GM19193 (cell line): Measurements from ENCODE around the gene CLN6.

Experiments
- POLR2A ChIP-seq: IDR thresholded peaks from 4 replicates; pipeline ENCODE4 v1.6.1; 2011; ENCODE audit not compliant: insufficient read depth, insufficient read length; ENCODE audit errors: extremely low read depth

The CLN6 gene

GRCh38 chr15:68191555-68191954 is 38.0 kb downstream of the CLN6 start:
- TF ChIP-seq POLR2A: no peak

GRCh38 chr15:68190048-68190447 is 39.5 kb downstream of the CLN6 start:
- TF ChIP-seq POLR2A: no peak

GRCh38 chr15:68188647-68189046 is 40.9 kb downstream of the CLN6 start:
- no peak for TF ChIP-seq POLR2A

GRCh38 chr15:68187559-68187958 is 42.0 kb downstream of the CLN6 start:
- no peak for TF ChIP-seq POLR2A

GRCh38 chr15:68186671-68187397 is 42.7 kb downstream of the CLN6 start:
- TF ChIP-seq POLR2A: no peak

GRCh38 chr15:68184616-68185480 is 44.7 kb downstream of the CLN6 start:
- TF ChIP-seq POLR2A: no peak

GRCh38 chr15:68183616-68184315 is 45.8 kb downstream of the CLN6 start:
- no peak for TF ChIP-seq POLR2A

- TF ChIP-seq POLR2A: no peak
These were observed 51.8 kb downstream of the CLN6 start for GRCh38 chr15:68177742-68178141.

- TF ChIP-seq POLR2A: no peak
These were observed 52.9 kb downstream of the CLN6 start for GRCh38 chr15:68176601-68177000.

- TF ChIP-seq POLR2A: no peak
These were observed 54.0 kb downstream of the CLN6 start for GRCh38 chr15:68175526-68175925.

- no peak for TF ChIP-seq POLR2A
These were observed 56.4 kb downstream of the CLN6 start for GRCh38 chr15:68173119-68173518.

- TF ChIP-seq POLR2A: no peak
These were observed 62.7 kb downstream of the CLN6 start for GRCh38 chr15:68166847-68167246.

GRCh38 chr15:68163191-68163590 is 66.3 kb downstream of the CLN6 start:
- TF ChIP-seq POLR2A: no peak

GRCh38 chr15:68158046-68158628 is 71.4 kb downstream of the CLN6 start:
- TF ChIP-seq POLR2A: no peak

GRCh38 chr15:68157074-68157473 is 72.5 kb downstream of the CLN6 start:
- no peak for TF ChIP-seq POLR2A
